Right ventricle myocardium inferior (tissue), 1 donor: ENCODE data around the gene GZF1. TPM values are rescaled to one million over a fixed set of nuclear protein-coding genes. Genes with fewer than 3 reads are reported as not detected.

Source experiments
- ATAC-seq: fragments of 200-7000 bp; cut with Tn5 transposase; one replicate; pipeline ENCODE4 v1.9.1; 2020; ENCODE audit warnings: mild to moderate bottlenecking, moderate library complexity
- DNase-seq: peaks from one replicate; pipeline ENCODE4 v3.0.0; 2021; ENCODE audit errors: missing footprints
- intact Hi-C: fragments of 100-400 bp; cut with DNase I; formaldehyde crosslinking; loops from one replicate; pipeline ENCODE4 v1.11.0; 2022
- total RNA-seq: library from RNA; stranded (reverse); fragmentation: NEBNext Ultra II Directional; extraction: Animal tissue kit (Norgen Biotek cat#: 25700); gene quantifications from one replicate; pipeline ENCODE4 v1.2.1, GENCODE V29; 2021
- donor health status: DM: no; HTN: yes; CAD: no; lungs with severe emphysema.

GZF1 gene
- total RNA-seq, 1 donor from 2014 or later = 20.6 TPM

DNA sequence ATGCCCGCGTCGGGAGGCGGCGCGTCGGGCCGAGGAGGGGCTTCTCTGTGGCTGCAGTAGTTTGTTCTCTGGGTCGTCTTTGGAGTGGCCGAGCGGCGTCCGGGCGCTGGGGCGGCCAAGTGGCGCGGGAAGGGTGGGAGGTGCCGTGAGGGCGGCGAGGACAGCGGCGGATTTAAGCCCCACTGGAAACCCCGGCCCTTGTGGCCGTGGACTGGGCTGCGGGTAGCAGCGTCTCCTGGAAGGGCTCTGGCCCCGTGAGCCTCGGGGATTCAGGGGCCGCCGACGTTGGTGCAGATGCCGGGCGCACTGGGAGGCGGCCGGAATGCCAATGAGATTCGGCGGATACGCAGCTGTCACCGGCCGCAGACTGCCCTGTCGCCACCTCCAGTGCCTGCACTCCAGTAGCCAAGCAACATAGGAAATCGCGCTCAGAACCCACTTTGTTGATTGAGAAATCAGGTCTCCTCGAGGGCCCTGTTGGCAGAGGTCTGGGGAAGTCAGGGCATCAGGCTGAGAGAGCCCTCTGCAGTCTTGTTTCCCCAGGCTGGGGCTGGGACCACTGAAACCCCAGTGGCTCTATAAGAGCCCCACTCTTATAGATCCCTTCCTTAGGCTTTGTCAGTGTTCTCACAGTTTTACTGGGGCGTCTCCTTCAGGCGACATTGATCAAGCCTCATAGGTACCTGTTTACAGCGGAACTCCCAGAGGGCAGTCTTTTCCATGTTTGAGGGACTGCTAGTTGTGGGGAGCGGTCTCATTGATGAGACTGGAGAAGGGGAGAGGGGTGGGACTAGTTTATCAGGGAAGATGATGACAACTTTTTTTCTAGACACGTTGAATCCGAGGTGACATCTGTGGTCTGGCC, 642 bp downstream of the GZF1 start:
- ATAC-seq (peak; percentile 4), DNase-seq (peak; percentile 76)
- intact Hi-C loops = loop anchor here (5.0 kb wide), 2 partner anchors 60 to 275 kb away; partner anchors contain the start of genes CST3 and NAPB

DNA sequence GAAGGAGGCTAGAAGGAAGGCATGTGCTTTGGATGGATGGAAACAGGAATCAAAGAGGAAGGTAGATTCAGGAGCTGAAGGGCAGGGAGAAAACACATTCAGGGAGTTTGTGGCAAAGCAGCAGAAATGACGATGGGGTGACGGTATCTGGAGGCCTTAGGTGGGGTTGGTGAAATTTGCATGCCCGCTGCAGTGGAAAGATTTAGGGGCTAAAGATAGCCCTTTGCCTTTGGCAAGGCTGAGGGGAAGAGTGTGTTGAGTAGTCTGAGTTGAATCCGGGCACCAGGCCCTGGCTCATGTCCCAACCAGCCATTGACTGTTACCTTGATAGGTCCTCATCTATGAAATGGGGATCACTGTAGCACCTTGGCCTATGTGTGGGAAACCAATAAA, 1.3 kb downstream of the GZF1 start:
- ATAC-seq (peak; percentile 19), DNase-seq (peak; percentile 79)
- intact Hi-C loops = loop anchor here (5.0 kb wide), 2 partner anchors 59 to 274 kb away; partner anchors contain the start of genes CST3 and NAPB

DNA sequence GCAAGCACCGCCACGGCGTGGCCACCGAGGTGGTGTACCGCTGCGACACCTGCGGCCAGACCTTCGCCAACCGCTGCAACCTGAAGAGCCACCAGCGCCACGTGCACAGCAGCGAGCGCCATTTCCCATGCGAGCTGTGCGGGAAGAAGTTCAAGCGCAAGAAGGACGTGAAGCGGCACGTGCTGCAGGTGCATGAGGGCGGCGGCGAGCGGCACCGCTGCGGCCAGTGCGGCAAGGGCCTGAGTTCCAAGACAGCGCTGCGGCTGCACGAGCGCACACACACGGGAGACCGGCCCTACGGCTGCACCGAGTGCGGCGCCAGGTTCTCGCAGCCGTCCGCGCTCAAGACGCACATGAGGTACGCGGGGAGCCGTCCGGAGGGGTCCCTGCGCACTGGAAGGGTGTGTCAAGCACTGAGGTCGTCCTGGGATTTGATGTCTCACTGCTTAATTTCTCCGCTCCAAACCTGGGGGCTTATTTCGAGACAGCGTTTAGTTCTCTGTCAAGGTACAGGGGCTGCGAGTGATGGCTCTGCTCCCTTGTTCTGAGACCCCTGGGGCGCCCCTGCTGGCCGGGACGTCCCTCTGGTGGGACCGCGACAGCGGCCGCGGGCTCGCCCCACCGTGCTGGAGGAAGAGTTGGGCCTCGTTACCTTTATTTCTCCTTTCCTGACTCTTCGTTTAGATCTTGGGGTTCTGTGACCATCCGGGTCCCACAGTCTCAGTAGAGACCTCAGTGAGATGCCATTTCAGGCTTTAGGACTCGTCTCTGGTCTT, 3.6 kb downstream of the GZF1 start:
- ATAC-seq (no peak), DNase-seq (no peak)
- intact Hi-C loops = loop anchor here (5.0 kb wide), 1 partner anchor 37 kb away; no protein-coding TSS in a partner anchor

DNA sequence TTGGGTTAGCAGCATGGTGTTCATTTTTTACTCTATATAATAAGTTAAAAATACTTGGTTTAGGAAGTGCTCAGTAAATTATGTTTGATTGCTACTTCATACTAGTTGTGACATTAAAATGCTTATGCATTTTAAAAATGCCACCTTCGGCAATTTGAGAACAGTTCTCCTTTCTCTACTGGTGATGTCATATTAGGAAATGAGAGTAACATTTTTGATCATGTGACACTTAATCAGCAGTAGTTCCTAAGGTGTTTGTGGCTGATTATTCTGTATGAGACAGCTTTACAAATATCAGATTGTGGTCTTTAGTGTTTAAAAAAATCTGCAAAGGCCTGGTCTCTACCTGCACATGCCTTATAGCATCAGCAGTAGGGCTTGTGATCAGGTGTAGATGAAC, 4.4 kb downstream of the GZF1 start:
- intact Hi-C loops = loop anchor here (5.0 kb wide), 1 partner anchor 36 kb away; no protein-coding TSS in a partner anchor
- no peak for DNase-seq
- no peak for ATAC-seq

DNA sequence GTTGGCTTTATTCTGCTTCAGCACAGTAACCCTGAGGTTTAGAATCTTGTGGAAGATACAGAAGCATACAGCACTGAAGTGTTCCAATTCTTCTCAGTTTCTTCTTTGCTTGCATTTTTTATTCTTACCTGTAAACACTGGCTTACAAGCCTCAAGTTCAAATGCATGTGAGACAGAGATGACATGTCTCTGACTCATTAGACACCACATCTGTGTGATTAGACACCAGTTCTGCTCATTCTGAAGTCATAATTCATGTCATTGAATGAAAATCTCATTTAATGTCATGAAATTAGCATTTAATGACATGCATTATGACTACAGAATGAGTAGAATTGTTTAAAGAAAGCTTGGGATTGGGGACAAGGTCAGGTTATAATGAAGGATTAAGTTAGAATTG, 5.8 kb downstream of the GZF1 start:
- DNase-seq = no peak
- intact Hi-C loops = loop anchor here (5.0 kb wide), 1 partner anchor 35 kb away; no protein-coding TSS in a partner anchor
- no peak for ATAC-seq

DNA sequence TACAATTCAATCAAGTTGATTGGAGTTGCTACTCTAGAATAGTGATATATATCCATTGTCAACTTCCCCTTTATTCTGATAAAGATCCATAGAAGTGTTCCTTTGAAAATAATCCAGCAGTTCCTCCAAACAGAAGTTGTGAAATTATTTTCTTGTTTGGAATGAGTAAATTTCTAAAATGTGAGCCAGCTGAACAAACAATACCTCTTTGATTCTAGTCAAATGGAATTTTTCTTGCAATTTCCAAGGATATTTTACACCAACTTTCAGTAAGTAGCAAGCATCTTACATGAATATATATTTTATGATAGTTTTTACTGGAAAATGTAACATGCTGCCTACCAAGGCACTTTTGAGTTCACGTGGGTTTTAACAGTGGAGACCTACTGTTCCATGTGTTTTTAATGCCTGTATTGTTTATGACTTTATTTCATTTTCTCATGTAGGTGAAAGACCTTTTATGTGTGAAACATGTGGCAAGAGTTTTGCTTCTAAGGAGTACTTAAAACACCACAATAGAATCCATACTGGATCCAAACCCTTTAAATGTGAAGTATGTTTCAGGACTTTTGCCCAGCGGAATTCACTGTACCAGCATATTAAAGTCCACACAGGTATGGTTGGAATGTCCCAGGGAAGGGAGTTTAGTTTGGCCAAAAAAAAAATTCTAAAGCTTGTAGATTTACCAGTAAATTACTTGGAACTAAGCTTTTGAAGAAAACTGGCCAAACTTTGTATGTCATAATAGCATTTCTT, 6.5 kb downstream of the GZF1 start:
- ATAC-seq (no peak), DNase-seq (no peak)
- intact Hi-C loops = loop anchor here (5.0 kb wide), 1 partner anchor 34 kb away; no protein-coding TSS in a partner anchor

DNA sequence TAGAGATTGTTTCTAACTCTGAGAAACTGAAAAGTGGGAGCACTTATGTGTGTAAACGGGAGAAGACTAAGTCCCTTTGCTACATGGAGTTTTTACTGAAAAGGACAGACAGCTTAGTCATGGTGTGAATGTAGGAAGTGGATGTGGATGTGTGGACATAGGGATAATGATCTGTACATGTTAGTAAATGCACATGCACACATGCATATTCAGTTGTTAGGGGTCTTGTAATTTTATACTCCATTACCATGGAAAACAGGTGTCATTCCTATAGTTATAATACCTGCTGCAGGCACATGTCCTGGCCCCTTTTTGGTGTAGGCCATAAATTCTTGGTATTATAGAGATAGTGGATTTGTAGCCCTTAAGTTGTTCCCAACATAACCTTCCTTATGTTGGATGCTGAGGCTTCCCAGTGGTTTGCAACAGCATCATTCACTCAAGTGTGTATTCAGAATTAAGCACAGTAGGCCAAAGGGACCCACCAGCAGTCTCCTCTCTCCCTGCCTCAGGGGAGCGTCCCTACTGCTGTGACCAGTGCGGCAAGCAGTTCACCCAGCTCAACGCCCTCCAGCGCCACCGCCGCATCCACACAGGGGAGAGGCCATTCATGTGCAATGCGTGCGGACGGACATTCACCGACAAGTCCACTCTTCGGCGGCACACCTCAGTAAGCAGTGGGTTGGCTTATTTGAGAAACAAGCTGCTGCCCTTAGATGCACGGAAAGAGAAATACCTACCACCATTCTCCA, 7.3 kb downstream of the GZF1 start:
- no peak for ATAC-seq
- intact Hi-C loops = loop anchor here (5.0 kb wide), 1 partner anchor 33 kb away; no protein-coding TSS in a partner anchor
- no peak for DNase-seq

DNA sequence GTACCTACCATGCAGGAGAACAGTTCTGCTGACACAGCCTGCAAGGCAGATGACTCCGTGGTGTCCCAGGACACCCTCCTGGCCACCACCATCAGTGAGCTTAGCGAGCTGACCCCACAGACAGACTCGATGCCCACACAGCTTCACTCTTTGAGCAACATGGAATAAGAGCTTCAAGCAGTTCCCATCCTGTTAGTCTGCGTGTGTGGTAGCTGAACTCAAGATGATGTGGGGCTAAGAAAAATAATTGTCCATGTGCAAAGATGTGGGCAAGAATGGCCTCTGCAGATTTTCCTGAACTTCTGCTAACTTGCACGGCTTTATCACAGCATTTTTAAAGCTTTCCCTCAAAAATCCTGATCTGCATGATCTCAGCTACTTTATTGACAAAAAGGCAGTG, 8.3 kb downstream of the GZF1 start:
- ATAC-seq = no peak

DNA sequence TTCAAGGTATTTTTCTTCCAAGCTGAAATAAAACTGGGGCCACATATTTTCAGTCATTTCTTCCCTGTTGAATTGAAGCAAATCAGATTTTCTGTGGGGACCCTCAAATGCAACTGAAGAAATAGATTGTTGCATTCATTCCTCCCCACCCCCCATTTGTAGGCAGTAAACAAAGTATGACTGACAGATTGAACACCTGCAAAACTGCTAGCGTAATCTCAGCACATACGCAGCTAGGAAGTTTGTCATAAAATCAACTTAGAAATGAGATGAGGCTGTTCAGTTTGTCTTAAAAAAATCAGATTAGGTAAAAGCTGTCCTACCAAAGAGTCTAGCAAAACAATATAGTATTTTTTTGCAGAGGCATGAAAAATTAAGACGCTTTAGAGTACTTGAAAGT, 8.9 kb downstream of the GZF1 start:
- ATAC-seq = no peak
- DNase-seq = no peak
- intact Hi-C loops = no loop called here

More for the DNA sequence above, 8.3 kb downstream of the GZF1 start:
- no peak for DNase-seq
- intact Hi-C loops = no loop called here

DNA sequence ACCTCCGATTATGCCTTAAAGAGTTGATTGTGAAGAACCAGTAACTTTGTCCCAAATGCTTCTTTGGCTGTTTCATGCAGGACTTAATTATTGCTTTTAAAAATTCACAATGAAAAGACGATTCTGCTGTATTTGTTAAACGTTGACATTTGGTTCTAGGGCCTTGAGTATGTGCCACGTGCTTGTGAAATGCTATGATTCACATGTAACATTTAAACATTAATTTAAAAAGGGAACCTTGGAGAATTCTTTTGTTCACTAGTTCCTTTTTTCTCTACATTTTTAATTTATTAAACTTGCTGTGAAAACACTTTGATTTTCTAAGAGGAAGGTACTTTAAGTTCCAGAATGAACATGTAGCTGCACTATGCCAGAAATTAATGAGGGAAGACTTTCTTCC, 9.5 kb downstream of the GZF1 start:
- no peak for DNase-seq
- ATAC-seq = no peak
- intact Hi-C loops = no loop called here

DNA sequence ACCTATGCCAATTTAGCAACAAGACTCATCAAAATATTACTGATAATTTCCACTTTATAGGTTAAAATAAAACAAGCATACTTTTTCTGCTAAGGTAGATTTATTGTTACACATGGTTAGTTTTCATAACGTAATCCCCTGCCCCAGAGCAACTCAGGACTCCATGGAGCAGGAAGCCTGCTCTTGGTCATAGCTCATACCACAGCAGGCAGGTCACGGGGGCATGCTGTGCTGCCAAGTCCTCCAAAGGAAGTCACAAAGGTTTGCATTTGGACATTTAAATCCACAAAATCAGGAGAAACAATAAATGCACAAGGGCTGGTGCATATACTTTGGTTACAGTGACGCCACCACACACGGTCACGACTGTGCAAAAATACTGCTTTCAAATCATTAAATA, 12.5 kb downstream of the GZF1 start:
- ATAC-seq = no peak
- no peak for DNase-seq
- intact Hi-C loops = no loop called here

DNA sequence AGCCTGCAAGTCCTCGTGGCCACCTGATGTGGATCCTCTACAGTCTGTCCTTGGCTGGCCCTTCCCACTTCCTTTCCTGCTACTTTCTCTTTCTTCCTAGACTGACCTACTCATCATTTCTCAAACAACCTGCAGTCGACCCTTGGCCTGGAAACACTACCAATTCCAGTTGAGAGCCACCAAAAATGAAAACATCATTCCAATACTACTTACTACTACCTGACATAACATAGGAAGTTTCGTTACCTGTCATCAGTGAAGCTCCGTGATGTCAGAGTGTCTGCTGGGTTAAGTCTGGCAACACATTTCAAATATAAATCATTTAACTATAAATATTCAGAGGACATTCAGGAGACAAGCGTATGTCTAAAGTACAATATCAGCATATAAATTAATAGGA, 13.8 kb downstream of the GZF1 start:
- no peak for ATAC-seq
- DNase-seq = no peak
- intact Hi-C loops = no loop called here

DNA sequence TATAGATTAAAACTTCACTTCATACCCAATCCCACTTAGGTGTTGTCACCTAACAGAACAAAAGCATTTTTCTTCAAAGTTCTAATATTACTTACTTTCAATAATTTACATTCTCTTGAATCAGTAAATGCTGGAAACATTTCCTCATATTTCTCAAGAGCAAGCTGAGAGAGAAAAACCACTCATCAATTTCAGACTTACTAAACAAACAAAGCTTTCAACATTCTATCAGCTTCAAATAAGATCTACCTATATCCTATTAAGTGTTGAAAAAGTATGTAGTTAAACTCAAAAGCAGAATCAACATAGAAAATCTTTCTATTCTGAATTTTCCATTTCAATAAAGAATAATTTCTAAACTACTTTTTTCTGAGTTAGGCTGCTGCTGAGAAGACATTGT, 17.8 kb downstream of the GZF1 start:
- ATAC-seq = no peak

DNA sequence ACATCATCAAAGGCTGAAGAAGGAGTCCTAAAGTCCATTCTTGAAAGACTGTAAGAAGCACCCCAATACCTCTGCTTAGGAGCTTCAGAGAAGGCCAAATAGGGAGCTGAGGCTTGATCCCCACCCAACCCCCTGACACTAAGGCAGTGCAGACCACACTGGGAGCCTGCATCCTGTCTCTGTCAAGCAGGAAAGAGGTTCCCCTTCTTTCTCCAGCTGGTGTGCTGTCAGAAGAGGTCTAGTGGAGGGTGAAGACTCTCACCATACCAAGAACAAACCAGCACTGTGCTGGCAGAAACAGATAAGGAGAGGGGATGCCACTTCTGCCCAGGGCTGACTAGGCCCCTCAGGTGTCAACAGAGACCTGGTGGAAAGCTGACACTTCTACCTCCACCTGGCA, 19.9 kb downstream of the GZF1 start:
- DNase-seq = no peak

More for the DNA sequence above, 17.8 kb downstream of the GZF1 start:
- DNase-seq = no peak
- intact Hi-C loops = no loop called here

DNA sequence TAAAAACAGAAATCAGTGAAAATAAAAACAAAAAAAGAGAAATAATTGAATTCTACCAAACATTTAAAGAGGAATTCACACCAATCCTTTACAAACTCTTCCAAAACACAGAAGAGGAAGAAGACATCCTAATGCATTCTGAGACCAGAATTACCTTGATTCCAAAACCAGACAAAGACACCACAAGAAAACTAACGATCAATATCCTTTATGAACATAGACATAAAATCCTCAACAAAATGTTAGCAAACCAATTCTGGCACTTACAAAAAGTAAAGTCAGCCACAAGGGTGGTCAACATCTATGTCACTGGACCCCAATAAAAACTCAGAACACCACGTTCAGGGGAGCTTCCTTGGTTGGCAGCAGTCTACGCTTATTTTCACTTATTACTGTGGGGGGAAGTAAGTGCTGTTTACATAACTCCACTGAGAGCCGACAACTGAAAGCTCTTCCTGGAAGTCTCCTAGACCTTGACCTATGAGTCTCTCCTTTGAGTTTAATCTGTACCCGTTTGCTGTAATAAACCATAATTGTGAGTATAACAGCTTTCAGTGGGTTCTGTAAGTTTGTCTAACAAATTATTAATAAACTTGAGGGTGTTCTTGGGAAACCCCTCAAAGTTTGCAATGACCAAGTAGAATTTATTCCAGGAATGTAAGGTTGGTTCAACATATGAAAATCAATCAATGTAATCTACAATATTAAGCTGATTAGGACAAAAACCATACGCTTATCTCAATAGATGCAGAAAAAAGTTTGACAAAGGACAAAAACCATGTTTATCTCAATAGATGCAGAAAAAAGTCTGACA, 24.5 kb downstream of the GZF1 start:
- ATAC-seq = no peak

More for the DNA sequence above, 19.9 kb downstream of the GZF1 start:
- intact Hi-C loops = no loop called here
- ATAC-seq = no peak

DNA sequence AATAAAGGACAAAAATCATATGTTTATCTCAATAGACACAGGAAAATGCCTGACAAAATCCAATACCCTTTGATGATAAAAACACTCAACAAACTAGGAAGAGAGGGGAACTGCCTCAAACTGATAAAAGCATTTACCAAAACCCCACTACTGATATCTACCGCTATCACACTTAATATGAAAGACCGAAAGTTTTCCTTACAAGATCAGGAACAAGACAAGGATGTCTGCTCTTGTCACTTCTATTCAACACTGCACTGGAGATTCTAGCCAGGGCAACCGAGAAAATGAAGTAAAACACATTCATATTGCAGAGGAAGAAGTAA, 25.1 kb downstream of the GZF1 start:
- intact Hi-C loops = no loop called here
- DNase-seq = no peak
- ATAC-seq = no peak

More for the DNA sequence above, 24.5 kb downstream of the GZF1 start:
- no peak for DNase-seq
- intact Hi-C loops = no loop called here

DNA sequence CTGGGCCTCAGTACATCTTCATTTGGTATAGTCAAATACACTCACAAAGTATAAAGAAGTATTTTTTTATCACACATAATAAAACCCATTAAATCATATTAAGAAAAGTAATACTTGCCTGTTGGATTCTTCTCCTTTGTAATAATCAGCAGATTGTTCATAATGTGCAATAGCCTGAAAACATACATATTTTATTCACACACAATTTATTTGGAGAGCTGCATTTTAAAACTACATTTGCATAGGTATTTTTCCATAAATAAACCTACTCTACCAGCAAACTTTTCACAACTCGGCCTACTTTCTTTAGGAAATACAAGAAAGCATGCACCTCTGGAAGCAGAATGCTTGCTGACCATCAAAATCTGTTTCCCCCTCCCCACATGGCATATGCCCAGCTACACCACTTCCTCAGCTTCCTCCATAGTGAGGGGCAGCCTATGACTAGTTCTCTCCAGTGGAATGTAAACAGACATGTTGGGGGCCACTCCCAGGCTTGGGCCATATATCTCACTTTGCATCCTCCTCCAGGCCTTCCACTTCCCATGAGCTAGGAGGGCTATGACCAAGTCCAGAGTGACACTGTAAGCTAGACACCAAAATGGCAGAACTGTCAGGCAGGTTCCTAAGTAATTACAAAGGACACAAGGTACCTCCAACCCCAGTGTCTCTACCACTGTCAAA, 28.3 kb downstream of the GZF1 start:
- DNase-seq = no peak
- ATAC-seq = no peak
- intact Hi-C loops = no loop called here
